HG03025 (cell line): ENCODE measurements around the gene CHCT1.
A peak's percentile ranks its signal among the peaks of the same experiment; 100 is the strongest.
"Not testable (repeated sequence)": the region's sequence is repeated elsewhere in the genome, so short reads cannot be mapped to it uniquely, and the experiment has no call there.

ENCODE experiments used
- ATAC-seq: cut with Tn5 transposase; IDR thresholded peaks from one replicate; pipeline ENCODE4 v1.9.1; 2021; ENCODE audit warnings: mild to moderate bottlenecking, moderate library complexity; ENCODE audit not compliant: unreplicated experiment, low FRiP score

CHCT1 gene

GRCh38 chr17:60398227-60398959 is 23.9 kb upstream of the CHCT1 start:
- ATAC-seq: no peak

GRCh38 chr17:60401819-60402218 is 20.5 kb upstream of the CHCT1 start:
- ATAC-seq: no peak

GRCh38 chr17:60403523-60403810 is 18.8 kb upstream of the CHCT1 start:
- no peak for ATAC-seq

- no peak for ATAC-seq
These were observed 18.3 kb upstream of the CHCT1 start for GRCh38 chr17:60403962-60404361.

- no peak for ATAC-seq
These were observed 15.4 kb upstream of the CHCT1 start for GRCh38 chr17:60406887-60407286.

GRCh38 chr17:60410001-60410400 is 12.3 kb upstream of the CHCT1 start:
- no peak for ATAC-seq

- no peak for ATAC-seq
These were observed 9.6 kb upstream of the CHCT1 start for GRCh38 chr17:60412701-60413100.

GRCh38 chr17:60415146-60415545 is 7.1 kb upstream of the CHCT1 start:
- no peak for ATAC-seq

- no peak for ATAC-seq
These were observed 5.8 kb upstream of the CHCT1 start for GRCh38 chr17:60416368-60416925.

- ATAC-seq: not testable (repeated sequence)
These were observed 3.3 kb upstream of the CHCT1 start for GRCh38 chr17:60419003-60419402.

- ATAC-seq: not testable (repeated sequence)
These were observed 2.4 kb upstream of the CHCT1 start for GRCh38 chr17:60419875-60420274.

- peak; percentile 66 for ATAC-seq
These were observed 772 bp upstream of the CHCT1 start for GRCh38 chr17:60421273-60422161.

GRCh38 chr17:60423865-60424264 is 1.6 kb downstream of the CHCT1 start:
- ATAC-seq: no peak

GRCh38 chr17:60425626-60426025 is 3.3 kb downstream of the CHCT1 start:
- ATAC-seq: no peak

GRCh38 chr17:60426596-60426995 is 4.3 kb downstream of the CHCT1 start:
- ATAC-seq: no peak

- not testable (repeated sequence) for ATAC-seq
These were observed 6.2 kb downstream of the CHCT1 start for GRCh38 chr17:60428491-60428890.

GRCh38 chr17:60430561-60430960 is 8.3 kb downstream of the CHCT1 start:
- ATAC-seq: not testable (repeated sequence)

- not testable (repeated sequence) for ATAC-seq
These were observed 11.0 kb downstream of the CHCT1 start for GRCh38 chr17:60433021-60433997.

GRCh38 chr17:60435244-60436167 is 13.2 kb downstream of the CHCT1 start:
- no peak for ATAC-seq
